K562 (cell line): Measurements from ENCODE around the gene C4BPB.

Experiments
- CCAR2 ChIP-seq: fragments of 200-400 bp; formaldehyde crosslinking; IDR thresholded peaks from 2 replicates; pipeline ENCODE4 v1.6.1; 2017; ENCODE audit warnings: mild to moderate bottlenecking, low read depth, low read length
- EGR1 ChIP-seq: fragments of 450-650 bp; conservative IDR thresholded peaks from 2 replicates; pipeline ENCODE4 v1.6.1; 2017; ENCODE audit warnings: mild to moderate bottlenecking
- MCM2 ChIP-seq: fragments of 450-650 bp; IDR thresholded peaks from 2 replicates; pipeline ENCODE4 v1.6.1; 2017; ENCODE audit warnings: low read depth, mild to moderate bottlenecking
- POLR2A ChIP-seq: fragments of 450-650 bp; conservative IDR thresholded peaks from 2 replicates; pipeline ENCODE4 v1.6.1; 2016
- ZNF316 ChIP-seq: fragments of 450-650 bp; IDR thresholded peaks from 2 replicates; pipeline ENCODE4 v1.6.1; 2016
- TF ChIP-seq, protein P1 (sequence below), 3 experiments: IDR thresholded peaks in 2 of 3; conservative IDR thresholded peaks in 1 of 3; 2 replicates each; pipeline ENCODE4 v1.5.1; 2011 to 2012; ENCODE audit warnings: low read length in 3 of 3, mild to moderate bottlenecking in 3 of 3, control low read depth in 2 of 3, improper control_type of control experiment in 1 of 3, inconsistent platforms in 1 of 3, low read depth in 1 of 3, mixed read lengths in 1 of 3, moderate library complexity in 1 of 3; ENCODE audit not compliant: insufficient read depth in 2 of 3
- TF ChIP-seq, protein P2 (sequence below): sonication (generic); formaldehyde crosslinking; IDR thresholded peaks from 2 replicates; pipeline ENCODE4 v1.8.1; 2022; ENCODE audit warnings: missing genetic modification reagents
- TF ChIP-seq, protein P3 (sequence below), 2 experiments: fragments of 200-800 bp in 1 of 2; sonication (Bioruptor generic) in 1 of 2; sonication (generic) in 1 of 2; formaldehyde crosslinking in 1 of 2; IDR thresholded peaks in 1 of 2; conservative IDR thresholded peaks in 1 of 2; 2 replicates each; pipeline versions ENCODE4 v1.5.0 to v1.6.1; 2016 to 2020; ENCODE audit warnings: missing compliant biosample characterization in 1 of 2, missing genetic modification characterization in 1 of 2, missing genetic modification reagents in 1 of 2
- TF ChIP-seq, protein P4 (sequence below): sonication (generic); formaldehyde crosslinking; IDR thresholded peaks from 2 replicates; pipeline ENCODE4 v1.8.1; 2023; ENCODE audit warnings: mild to moderate bottlenecking, missing genetic modification reagents, moderate library complexity
- TF ChIP-seq, protein P5 (sequence below): fragments of 450-650 bp; IDR thresholded peaks from 2 replicates; pipeline ENCODE4 v1.6.1; 2016; ENCODE audit warnings: antibody characterized with exemption
- TF ChIP-seq, protein P6 (sequence below): sonication (generic); formaldehyde crosslinking; IDR thresholded peaks from 2 replicates; pipeline ENCODE4 v1.9.0; 2022; ENCODE audit warnings: mild to moderate bottlenecking, missing genetic modification reagents
- TF ChIP-seq, protein P7 (sequence below): sonication (generic); formaldehyde crosslinking; IDR thresholded peaks from 2 replicates; pipeline ENCODE4 v1.8.0; 2022; ENCODE audit warnings: mild to moderate bottlenecking, missing genetic modification reagents
- TF ChIP-seq, protein P8 (sequence below): sonication (generic); formaldehyde crosslinking; IDR thresholded peaks from 2 replicates; pipeline ENCODE4 v1.9.0; 2022; ENCODE audit warnings: mild to moderate bottlenecking, missing genetic modification reagents

DNA sequence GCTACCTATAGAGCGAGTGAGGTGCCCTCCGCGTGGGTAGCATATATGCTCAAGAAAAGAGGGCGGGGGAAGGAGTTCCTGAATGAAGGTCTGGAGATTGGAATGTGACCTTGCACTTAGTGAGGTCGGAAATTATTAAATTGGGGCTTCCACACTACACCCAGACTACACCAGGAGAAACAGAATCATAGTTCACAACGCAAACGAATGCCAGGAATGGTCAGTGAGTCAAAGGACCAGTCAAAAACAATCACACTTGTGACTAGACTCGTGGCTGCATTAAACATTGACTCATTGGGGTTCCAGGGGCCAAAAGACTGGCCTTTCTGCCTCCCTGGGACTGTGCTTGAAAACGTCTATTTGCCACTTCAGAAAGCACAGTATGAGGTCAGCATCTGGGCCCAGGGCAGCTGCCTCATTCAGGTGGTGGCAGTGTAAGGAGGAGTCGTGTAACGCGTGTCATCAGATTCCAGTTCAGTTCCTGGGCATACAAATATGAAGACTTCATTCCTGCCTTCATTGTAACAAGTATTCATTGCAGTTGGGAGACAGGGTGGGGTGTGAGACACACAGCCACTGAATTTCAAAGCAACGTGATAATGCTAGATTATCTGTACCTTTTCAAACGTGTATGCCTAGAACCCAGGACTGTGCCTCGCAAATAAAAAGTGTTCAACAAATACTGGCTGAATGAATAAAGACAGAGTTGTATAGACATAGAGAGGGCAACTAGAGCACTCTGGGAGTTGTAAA, 37.3 kb upstream of the C4BPB start, which contains the start of gene YOD1:
- no peak for TF ChIP-seq ZNF316
- no peak for TF ChIP-seq CCAR2
- TF ChIP-seq, protein P1, sequence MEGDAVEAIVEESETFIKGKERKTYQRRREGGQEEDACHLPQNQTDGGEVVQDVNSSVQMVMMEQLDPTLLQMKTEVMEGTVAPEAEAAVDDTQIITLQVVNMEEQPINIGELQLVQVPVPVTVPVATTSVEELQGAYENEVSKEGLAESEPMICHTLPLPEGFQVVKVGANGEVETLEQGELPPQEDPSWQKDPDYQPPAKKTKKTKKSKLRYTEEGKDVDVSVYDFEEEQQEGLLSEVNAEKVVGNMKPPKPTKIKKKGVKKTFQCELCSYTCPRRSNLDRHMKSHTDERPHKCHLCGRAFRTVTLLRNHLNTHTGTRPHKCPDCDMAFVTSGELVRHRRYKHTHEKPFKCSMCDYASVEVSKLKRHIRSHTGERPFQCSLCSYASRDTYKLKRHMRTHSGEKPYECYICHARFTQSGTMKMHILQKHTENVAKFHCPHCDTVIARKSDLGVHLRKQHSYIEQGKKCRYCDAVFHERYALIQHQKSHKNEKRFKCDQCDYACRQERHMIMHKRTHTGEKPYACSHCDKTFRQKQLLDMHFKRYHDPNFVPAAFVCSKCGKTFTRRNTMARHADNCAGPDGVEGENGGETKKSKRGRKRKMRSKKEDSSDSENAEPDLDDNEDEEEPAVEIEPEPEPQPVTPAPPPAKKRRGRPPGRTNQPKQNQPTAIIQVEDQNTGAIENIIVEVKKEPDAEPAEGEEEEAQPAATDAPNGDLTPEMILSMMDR (IDR thresholded peaks at IDR 0.05 in 2 of 3, conservative IDR thresholded peaks at IDR 0.05 in 1 of 3; ENCODE audit: insufficient read depth in 2 of 3, low read depth in 1 of 3, low read length in 3 of 3) = no peak
- no peak for TF ChIP-seq EGR1
- no peak for TF ChIP-seq POLR2A
- TF ChIP-seq MCM2 = no peak
- TF ChIP-seq, protein P2, sequence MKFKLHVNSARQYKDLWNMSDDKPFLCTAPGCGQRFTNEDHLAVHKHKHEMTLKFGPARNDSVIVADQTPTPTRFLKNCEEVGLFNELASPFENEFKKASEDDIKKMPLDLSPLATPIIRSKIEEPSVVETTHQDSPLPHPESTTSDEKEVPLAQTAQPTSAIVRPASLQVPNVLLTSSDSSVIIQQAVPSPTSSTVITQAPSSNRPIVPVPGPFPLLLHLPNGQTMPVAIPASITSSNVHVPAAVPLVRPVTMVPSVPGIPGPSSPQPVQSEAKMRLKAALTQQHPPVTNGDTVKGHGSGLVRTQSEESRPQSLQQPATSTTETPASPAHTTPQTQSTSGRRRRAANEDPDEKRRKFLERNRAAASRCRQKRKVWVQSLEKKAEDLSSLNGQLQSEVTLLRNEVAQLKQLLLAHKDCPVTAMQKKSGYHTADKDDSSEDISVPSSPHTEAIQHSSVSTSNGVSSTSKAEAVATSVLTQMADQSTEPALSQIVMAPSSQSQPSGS = no peak
- TF ChIP-seq, protein P3, sequence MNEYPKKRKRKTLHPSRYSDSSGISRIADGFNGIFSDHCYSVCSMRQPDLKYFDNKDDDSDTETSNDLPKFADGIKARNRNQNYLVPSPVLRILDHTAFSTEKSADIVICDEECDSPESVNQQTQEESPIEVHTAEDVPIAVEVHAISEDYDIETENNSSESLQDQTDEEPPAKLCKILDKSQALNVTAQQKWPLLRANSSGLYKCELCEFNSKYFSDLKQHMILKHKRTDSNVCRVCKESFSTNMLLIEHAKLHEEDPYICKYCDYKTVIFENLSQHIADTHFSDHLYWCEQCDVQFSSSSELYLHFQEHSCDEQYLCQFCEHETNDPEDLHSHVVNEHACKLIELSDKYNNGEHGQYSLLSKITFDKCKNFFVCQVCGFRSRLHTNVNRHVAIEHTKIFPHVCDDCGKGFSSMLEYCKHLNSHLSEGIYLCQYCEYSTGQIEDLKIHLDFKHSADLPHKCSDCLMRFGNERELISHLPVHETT (CRISPR knock-in tag; conservative IDR thresholded peaks at IDR 0.05 in 1 of 2, IDR thresholded peaks at IDR 0.05 in 1 of 2) = peak in 1 of 2 experiments; percentile 64; a peak in 2 of 4 replicates
- TF ChIP-seq, protein P4, sequence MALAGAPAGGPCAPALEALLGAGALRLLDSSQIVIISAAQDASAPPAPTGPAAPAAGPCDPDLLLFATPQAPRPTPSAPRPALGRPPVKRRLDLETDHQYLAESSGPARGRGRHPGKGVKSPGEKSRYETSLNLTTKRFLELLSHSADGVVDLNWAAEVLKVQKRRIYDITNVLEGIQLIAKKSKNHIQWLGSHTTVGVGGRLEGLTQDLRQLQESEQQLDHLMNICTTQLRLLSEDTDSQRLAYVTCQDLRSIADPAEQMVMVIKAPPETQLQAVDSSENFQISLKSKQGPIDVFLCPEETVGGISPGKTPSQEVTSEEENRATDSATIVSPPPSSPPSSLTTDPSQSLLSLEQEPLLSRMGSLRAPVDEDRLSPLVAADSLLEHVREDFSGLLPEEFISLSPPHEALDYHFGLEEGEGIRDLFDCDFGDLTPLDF = no peak
- TF ChIP-seq, protein P5, sequence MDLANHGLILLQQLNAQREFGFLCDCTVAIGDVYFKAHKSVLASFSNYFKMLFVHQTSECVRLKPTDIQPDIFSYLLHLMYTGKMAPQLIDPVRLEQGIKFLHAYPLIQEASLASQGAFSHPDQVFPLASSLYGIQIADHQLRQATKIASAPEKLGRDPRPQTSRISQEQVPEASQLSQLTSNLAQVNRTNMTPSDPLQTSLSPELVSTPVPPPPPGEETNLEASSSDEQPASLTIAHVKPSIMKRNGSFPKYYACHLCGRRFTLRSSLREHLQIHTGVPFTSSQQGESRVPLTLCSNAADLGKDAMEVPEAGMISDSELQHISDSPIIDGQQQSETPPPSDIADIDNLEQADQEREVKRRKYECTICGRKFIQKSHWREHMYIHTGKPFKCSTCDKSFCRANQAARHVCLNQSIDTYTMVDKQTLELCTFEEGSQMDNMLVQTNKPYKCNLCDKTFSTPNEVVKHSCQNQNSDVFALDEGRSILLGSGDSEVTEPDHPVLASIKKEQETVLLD = no peak
- TF ChIP-seq, protein P6, sequence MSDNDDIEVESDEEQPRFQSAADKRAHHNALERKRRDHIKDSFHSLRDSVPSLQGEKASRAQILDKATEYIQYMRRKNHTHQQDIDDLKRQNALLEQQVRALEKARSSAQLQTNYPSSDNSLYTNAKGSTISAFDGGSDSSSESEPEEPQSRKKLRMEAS (CRISPR knock-in tag) = no peak
- TF ChIP-seq, protein P7, sequence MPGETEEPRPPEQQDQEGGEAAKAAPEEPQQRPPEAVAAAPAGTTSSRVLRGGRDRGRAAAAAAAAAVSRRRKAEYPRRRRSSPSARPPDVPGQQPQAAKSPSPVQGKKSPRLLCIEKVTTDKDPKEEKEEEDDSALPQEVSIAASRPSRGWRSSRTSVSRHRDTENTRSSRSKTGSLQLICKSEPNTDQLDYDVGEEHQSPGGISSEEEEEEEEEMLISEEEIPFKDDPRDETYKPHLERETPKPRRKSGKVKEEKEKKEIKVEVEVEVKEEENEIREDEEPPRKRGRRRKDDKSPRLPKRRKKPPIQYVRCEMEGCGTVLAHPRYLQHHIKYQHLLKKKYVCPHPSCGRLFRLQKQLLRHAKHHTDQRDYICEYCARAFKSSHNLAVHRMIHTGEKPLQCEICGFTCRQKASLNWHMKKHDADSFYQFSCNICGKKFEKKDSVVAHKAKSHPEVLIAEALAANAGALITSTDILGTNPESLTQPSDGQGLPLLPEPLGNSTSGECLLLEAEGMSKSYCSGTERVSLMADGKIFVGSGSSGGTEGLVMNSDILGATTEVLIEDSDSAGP (CRISPR knock-in tag) = no peak
- TF ChIP-seq, protein P8, sequence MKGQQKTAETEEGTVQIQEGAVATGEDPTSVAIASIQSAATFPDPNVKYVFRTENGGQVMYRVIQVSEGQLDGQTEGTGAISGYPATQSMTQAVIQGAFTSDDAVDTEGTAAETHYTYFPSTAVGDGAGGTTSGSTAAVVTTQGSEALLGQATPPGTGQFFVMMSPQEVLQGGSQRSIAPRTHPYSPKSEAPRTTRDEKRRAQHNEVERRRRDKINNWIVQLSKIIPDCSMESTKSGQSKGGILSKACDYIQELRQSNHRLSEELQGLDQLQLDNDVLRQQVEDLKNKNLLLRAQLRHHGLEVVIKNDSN (CRISPR knock-in tag) = no peak
